ENCODE measurements around the gene RPS5. TPM values are rescaled to one million over a fixed set of nuclear protein-coding genes. Genes with fewer than 3 reads are reported as not detected.

RPS5 gene
- total and polyA plus RNA-seq, 4 donors, result 927 to 1,802 (median 1,090) TPM

- Histone ChIP-seq H3K36me3 (ENCODE audit: control insufficient read depth in 4 of 4, insufficient read depth in 4 of 4, low read length in 4 of 4) (peaks cover 0 to 20% (median 16%) of the 10 kb centered on the region in 4 donors), H3K4me1 (ENCODE audit: control insufficient read depth in 5 of 5, insufficient read depth in 5 of 5, low read length in 5 of 5) (peaks cover 0 to 18% (median 11%) of the 10 kb centered on the region in 5 donors), H3K27me3 (ENCODE audit: control insufficient read depth in 3 of 3, insufficient read depth in 3 of 3, low read length in 2 of 3) (peaks cover 0 to 21% (median 11%) of the 10 kb centered on the region in 3 donors), H3K9me3 (ENCODE audit: control insufficient read depth in 4 of 4, insufficient read depth in 3 of 4, low read length in 3 of 4) (peaks cover 0 to 5% (median 0%) of the 10 kb centered on the region in 4 donors), H3K27ac (ENCODE audit: low read depth in 1 of 2, low read length in 1 of 2) (no peak overlapping the region), H3K4me3 (no peak overlapping the region), H3K9ac (ENCODE audit: insufficient read depth in 1 of 2, low read length in 2 of 2) (no peak overlapping the region)
- WGBS, 2 donors, result 83 to 84% methylated on average over 4 of the region's 4 CpGs
- DNase-seq (no peak), ATAC-seq (ENCODE audit: insufficient read depth, low FRiP score) (no peak)
- TF ChIP-seq CTCF (IDR thresholded peaks at IDR 0.05; ENCODE audit: control extremely low read depth, extremely low read depth), result no peak
Observed at GRCh38 chr19:58398087-58398486, 11.0 kb downstream of the RPS5 start.

- Histone ChIP-seq H3K4me3 (no peak overlapping the region), H3K9me3 (ENCODE audit: control insufficient read depth in 4 of 4, insufficient read depth in 3 of 4, low read length in 3 of 4) (peaks cover 0 to 5% (median 0%) of the 10 kb centered on the region in 4 donors), H3K27me3 (ENCODE audit: control insufficient read depth in 3 of 3, insufficient read depth in 3 of 3, low read length in 2 of 3) (peaks cover 0 to 21% (median 11%) of the 10 kb centered on the region in 3 donors), H3K27ac (ENCODE audit: low read depth in 1 of 2, low read length in 1 of 2) (no peak overlapping the region), H3K4me1 (ENCODE audit: control insufficient read depth in 5 of 5, insufficient read depth in 5 of 5, low read length in 5 of 5) (peaks cover 0 to 18% (median 11%) of the 10 kb centered on the region in 5 donors), H3K9ac (ENCODE audit: insufficient read depth in 1 of 2, low read length in 2 of 2) (no peak overlapping the region), H3K36me3 (ENCODE audit: control insufficient read depth in 4 of 4, insufficient read depth in 4 of 4, low read length in 4 of 4) (peaks cover 0 to 16% (median 12%) of the 10 kb centered on the region in 4 donors)
- ATAC-seq (ENCODE audit: insufficient read depth, low FRiP score) (no peak), DNase-seq (no peak)
- no peak for TF ChIP-seq CTCF (IDR thresholded peaks at IDR 0.05; ENCODE audit: control extremely low read depth, extremely low read depth)
- WGBS, 2 donors, result 95 to 97% methylated on average over 6 of the region's 6 CpGs
Observed at GRCh38 chr19:58398545-58398944, 11.5 kb downstream of the RPS5 start.

DNA sequence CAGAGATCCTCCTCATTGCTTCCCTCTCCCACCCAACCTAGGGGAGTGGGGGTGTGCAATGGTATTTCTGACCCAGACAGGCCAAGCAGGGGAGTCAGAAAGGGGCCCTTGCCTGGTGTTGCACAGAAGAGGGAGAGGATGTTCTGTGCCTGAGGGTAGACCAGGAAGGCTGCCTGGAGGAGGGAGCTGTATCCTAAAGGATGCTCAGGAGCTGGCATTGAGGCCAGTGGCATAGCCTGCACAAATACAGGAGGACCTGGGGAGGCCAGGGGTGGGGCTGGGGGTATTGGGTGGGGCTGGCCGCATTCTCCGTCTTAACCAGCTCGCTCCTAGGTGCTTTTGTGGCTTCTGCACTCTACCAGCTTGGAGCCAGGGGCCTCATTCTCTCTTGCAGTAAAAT lies 12.8 kb downstream of the RPS5 start:
- peaks cover 0 to 3% (median 1%) of the 10 kb centered on the region in 4 donors for H3K36me3 ChIP-seq (ENCODE audit: control insufficient read depth in 4 of 4, insufficient read depth in 4 of 4, low read length in 4 of 4)
- H3K9me3 ChIP-seq (ENCODE audit: control insufficient read depth in 4 of 4, insufficient read depth in 3 of 4, low read length in 3 of 4), result peaks cover 0 to 2% (median 0%) of the 10 kb centered on the region in 4 donors
- H3K27me3 ChIP-seq (ENCODE audit: control insufficient read depth in 3 of 3, insufficient read depth in 3 of 3, low read length in 2 of 3), result peaks cover 0 to 20% (median 9%) of the 10 kb centered on the region in 3 donors
- ATAC-seq (ENCODE audit: insufficient read depth, low FRiP score) (no peak), DNase-seq (no peak)
- H3K4me1 ChIP-seq (ENCODE audit: control insufficient read depth in 5 of 5, insufficient read depth in 5 of 5, low read length in 5 of 5), result peaks cover 0 to 19% (median 11%) of the 10 kb centered on the region in 5 donors
- TF ChIP-seq CTCF (IDR thresholded peaks at IDR 0.05; ENCODE audit: control extremely low read depth, extremely low read depth), result no peak
- no peak overlapping the region for H3K27ac ChIP-seq (ENCODE audit: low read depth in 1 of 2, low read length in 1 of 2)
- 97 to 100% methylated on average over 3 of the region's 3 CpGs for WGBS, 2 donors
- no peak overlapping the region for H3K4me3 ChIP-seq
- H3K9ac ChIP-seq (ENCODE audit: insufficient read depth in 1 of 2, low read length in 2 of 2), result no peak overlapping the region
